RPMI7951 (cell line): Measurements from ENCODE around the gene KNCN. TPM values are rescaled to one million over a fixed set of nuclear protein-coding genes. Genes with fewer than 3 reads are reported as not detected.

ENCODE experiments used
- DNase-seq: peaks from one replicate; pipeline ENCODE4 v3.0.0-alpha.2; 2012; ENCODE audit warnings: low read depth
- total RNA-seq: library from RNA; depleted of rRNA; stranded (reverse); fragments of >200 nt; shearing (Covaris generic); gene quantifications from 2 replicates; pipeline ENCODE4 v1.2.3, GENCODE V29; 2014; rRNA removed

Gene KNCN
- total RNA-seq: not detected in 2 replicates

DNA sequence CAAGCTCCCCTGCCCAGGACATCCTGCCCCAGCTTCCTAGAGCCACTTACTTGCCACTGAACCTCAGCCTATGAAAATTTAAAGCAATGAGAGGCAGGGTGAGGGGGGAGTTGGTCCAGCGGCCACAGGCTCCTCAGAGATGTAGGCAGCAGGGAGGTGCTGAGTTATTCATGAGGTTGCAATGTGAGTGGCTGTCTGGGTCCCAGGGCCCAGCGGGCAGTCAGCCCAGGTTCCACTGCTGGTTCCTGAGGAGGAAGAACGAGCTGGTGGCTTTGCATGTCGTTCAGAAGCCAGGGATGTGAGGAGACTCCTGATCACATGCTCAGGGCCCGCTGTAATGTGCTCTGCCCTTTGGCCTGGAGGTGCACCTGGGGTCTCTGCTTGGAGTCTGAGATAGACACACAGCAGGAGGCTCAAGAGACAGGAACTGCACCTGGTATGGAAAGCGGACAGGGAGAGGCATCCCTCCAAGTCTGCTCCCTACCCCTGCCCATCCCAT, at the start of gene KNCN:
Gene KNCN, minus strand, starts transcription at position 51 of the 499 bp plus-strand sequence. CDS start 432 bp downstream, outside the sequence.
- DNase-seq: no peak

DNA sequence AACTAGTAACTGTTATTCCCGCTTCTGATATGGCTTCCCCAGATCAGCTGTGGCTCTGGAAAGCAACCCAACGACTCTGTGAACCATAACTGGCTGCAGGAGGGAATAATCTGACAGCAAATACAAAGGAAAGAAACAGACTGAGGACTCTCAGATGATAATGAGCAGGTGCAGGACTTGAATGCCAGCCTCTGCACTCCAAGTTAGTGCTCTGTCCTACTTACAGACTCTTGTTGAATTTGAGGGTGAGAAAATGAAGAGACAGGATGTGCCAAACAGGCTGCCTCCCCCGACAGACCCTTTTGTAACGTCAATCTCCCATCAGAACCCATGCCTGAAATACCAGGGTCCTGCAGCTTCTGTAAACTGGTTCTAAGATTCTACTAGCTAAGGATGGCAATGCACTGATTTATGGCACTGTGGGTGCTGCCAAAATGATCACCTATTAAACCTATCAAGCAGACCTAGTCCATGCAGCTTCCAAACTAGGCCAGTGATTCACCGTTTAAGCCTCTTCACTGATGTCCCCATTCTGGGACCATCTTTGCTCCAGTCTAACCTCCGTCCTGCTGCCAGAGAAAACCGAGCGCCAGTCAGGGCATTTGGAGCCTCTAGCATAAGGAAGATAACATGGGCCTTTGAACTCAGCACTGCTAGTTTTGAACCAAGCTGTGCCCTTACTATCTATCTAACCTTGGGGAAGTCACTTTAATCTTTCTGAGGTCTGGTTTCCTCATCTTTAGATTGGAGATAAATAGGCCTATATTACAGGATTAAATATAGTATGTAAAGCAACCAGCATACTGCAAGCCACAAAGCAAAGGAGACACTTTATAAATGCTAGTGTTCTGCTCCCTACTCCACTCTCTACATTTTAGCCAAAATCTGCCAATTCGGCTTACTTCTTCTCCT, 47.9 kb upstream of the KNCN start:
- DNase-seq: no peak

DNA sequence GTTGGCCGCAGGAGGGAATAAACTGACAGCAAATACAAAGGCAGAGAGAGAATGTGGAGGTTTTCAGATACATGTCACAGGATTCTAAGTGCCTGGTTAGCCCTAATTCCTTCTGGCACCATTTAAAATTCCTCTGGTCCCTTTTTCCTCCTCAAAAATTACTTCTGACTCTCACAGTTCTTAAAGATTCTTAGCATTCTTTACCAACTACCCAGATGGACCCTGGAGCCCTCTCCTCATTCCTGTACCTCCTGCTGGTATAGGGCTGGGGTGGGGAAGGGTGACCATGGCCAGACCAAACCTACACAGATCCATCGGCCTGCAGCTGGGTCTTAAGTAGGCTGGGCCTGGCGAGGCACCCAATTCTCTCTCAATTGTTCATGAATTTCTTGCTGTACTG, 45.4 kb upstream of the KNCN start:
- no peak for DNase-seq

DNA sequence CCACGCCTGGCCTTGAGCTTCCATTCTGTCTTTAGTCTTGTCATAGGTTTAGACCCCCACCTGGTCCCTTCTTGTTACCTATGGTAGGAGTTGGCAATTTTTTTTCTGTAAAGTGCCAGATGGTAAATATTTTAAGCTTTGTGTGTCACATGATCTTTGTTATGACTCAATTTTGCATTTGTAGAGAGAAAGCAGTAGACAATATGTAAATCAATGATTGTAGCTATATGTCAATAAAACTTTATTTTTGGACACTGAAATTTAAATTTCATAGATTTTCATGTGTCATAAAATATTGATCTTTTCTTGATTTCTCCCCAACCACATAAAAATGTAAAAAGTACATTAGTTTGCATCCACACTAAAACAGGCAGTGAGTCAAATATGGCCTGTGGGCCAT, 44.6 kb upstream of the KNCN start:
- no peak for DNase-seq

DNA sequence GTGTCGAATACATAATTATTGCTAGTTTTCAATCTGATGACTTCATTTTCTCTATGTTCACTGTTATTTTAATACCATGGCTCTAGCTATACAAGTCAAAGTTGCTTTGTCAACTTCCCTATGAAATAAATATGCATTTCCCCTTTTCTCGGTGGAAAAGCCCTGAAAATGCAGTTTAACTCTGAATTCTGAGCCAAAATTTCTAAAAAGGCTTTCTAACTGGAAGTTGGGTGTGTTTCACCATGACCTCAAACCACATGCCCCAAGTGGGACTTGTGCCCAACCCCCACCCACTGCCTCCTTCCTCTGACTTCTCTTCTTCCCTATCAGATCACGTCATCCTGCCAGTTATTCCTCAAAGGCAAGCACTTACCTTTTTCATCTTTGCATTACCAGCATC, 43.7 kb upstream of the KNCN start:
- no peak for DNase-seq

DNA sequence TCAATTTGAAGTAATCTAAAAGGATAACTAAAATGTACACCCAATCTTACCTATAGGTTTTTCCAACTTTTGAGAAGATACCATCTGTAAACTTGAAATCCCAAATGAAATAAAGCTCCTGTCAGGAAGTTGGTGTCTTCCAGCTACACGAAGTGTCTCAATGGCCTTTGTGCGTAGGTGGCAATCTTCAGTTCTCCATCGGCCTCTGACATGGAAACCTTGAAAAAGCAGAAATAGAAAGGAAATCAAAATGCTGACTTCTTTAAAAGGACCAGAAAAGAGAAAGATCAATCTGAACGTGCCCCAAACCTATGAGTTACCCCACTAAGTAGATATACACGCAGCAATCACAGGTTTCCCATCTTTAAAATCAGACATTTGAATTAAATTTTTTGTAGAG, 42.6 kb upstream of the KNCN start:
- no peak for DNase-seq

DNA sequence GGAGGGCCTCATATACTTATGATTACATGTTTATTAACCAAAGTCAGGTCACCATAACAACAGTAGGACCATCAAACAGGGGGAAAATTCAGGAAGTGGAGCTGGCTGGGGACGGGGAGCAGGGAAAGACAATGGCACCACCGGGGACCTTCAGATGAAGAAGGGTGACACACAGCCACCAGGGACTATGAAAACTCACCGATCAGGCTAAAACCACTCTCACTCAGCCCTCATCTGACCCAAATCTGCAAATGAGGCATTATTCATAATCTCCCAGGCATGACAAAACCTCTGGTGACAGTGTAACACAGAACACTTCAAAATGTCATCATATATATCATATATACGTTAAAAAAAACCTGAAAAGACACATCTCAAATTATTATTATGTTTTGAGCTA, 41.4 kb upstream of the KNCN start:
- no peak for DNase-seq

DNA sequence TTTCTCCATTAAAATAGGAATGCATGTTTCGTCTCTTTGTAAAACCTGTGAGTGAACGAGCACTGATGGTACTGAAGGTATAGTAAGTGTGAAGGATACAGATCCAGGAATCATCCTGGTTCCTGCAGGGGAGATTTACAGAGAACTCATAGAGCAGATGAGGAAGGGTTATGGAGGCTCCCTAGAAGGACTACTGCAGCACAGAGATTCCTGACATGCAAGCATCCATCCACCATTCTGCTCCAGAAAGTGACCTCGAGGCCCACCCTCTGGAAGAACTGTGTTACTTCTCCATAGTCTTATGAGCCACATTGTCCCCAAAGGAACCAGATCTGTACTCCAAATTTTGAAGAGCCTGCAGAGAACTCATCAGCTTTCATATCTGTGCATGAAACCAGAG, 38.1 kb upstream of the KNCN start:
- no peak for DNase-seq

DNA sequence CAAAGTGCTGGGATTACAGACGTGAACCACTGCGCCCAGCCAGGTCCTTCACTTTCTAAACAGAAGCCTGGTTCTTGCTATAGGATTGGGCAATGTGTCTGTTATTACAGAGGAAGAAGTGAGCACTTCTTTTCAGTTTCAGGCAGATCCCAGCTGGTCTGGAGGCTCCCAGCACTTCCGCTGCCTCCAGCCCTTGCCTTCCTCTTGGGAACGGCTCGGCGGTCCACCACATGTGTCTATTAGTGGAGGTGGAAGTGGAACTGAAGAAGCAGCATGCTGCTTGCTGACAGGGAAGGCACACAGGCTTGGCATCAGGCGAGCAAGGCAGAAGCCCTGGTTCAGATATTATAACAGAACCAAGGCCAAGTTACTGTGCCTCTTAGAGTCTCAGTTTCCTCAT, 35.6 kb upstream of the KNCN start:
- no peak for DNase-seq

DNA sequence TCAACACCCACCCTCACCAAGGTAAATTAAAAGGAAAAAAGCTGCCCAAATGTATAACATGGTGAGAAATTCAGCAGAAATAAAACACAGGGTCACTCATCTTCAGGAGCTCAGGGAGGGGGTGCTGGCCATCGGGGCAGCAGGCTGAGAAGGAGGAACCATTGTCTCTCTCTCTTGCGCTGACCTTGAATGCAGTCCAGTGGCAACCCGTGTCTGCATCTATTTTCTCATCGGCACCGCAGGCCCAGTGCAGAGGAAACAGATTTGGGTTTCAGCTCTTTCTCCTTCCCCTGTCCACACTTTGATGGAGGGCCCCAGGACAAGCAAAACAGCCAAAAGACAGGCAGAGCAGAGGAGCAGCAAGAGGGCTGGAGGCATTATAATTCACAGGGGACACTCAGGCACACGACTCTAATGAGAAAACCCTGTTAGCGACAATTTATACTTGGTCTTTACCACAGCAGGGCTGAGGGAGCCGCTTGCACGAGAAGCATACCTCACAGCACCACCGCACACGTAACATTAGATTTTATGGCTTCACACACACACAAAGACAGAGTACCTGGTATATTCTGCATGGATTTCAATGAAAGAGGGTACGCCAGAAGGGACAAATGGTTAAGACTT, 34.0 kb upstream of the KNCN start:
- no peak for DNase-seq

DNA sequence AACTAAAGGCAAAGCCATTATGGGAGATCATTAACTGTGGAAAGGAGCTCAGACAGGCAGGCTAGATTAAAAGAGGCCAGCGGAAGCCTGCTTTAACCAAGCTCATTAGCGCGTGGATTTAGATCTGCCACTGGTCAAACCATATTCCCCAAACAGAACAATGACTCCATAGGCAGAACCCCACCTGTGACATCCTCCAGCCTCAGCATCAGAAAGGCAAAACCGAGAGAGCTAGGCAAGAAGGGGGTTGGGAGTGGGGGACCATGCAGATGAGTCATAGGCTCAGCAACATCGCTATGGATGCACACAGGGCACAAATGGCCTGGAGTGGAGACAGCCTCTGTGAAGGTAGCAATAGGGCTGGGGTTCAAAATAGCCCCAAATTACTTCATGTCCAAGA, 32.0 kb upstream of the KNCN start:
- DNase-seq: no peak

DNA sequence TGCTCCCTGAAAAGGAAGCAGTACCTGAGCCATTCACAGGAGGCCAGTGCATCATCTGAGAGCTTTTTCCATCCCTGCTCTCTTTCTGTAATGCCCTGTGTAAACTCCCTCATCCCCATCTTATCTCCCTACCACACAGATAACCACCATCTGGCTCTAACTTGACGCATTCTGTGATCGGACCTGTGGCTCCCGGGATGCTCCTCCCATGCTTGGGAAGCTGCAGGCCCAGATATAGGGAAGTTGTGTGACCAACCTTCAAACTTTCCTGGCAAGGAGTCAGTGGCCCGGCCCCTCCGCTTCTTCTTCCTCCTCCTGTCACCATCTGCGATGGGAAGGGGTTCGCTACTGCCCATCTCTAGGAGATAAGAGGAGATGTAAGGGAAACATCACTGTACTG, 31.5 kb upstream of the KNCN start:
- DNase-seq: no peak

DNA sequence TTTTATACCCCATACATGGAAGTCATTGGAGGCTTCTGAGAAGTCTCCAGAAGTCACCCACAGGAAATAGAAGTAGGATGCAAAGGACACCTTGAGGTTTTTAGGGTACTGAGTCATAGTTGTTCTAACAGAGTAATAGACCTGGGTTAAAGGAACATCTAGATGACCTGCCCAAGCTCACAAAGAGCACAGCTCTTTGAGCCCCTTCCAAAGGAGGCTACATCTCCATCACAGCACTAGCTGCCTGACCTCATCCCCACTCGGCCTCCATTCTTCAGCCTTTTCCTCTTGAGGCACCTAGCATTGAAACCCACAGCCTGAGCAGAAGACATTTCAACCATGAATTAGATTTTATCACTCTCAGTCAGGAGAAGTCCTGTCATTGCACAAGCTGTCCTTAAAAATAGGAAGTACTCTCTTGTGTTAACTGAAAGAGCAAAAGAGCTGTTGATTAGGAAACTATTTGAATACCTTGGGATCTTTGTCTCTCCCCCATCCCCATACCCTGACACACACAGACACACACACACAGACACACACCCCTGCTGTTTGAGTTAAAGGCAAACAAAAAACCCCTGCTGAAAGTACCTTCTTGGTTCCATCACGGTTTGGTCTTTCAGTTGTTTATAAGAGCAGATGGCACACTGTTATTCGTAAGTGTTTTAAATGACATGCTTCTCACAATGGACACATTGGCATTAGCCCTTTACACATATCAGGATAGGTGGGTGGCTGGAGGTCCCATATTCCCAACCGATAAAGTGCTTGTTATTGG, 30.4 kb upstream of the KNCN start:
- DNase-seq: no peak

DNA sequence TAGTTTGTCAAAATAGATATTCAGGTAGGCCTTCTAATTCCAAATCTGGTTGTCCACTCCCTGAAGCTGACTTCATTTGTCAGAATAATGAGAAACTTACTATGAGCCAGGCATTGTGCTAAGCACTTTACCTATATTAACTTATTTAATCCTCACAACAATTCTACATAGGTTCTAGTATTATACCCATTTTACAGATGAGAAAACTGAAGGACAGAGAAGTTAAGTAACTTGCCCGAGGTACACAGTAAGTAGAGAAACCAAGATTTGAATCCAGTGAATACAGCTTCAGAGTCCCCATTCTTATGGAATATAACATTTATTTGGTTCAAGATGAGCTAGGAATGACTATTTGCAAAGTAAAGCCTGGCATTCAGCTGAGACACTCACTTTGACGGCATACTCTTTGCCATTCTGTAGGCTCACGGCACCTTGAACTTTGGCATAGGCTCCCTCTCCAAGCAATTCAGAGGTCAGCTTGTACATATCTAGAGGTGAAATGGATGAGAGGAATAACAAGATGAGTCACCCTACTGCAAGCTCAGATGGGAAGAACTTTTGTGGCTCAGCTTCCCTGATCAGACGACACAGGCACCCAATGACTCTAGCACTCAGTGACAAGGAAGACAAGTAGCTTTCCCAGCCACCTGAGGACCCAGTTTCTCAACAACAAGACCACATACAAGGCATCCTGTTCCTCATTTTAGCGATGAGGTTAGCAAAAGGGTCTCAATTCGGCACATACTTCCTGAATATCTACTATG, 28.9 kb upstream of the KNCN start:
- no peak for DNase-seq

DNA sequence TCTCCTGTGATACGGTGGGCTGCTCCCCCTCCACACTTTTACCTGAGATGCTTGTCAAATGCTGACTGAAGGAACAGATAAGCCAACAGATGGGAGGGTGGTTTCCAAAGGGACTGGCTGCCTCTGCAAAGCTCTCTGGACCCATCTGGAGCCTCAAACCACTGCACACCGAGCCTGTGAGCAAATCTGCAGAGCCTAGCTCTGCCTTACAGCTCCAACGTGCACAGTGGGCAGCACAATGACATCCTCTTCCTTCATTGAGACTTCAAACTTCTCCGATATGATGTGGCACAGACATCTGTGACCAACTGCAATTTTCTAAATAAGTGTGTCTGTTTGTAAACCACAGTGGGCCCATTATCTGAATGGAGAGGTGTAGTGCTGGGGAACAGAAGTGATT, 26.2 kb upstream of the KNCN start:
- DNase-seq: no peak

DNA sequence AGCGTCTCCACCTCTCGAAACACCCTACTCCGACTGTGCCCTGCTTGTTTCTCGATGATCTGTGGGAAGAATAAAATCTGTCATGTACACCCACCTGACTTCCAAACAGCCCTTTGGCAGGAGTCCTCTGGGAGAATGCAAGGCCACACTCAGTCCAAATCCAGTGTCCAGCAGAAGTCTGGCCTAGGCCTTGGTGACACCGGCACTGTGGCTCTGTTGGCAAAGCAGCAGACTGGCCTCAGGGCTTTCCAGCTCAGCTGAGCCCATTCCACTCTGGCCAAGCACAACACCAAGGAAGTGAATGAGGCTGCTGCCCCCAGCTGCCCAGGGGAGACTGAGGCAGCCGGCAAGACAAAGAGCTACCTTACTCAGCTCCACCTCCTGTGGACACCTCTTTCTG, 25.1 kb upstream of the KNCN start:
- DNase-seq: no peak

DNA sequence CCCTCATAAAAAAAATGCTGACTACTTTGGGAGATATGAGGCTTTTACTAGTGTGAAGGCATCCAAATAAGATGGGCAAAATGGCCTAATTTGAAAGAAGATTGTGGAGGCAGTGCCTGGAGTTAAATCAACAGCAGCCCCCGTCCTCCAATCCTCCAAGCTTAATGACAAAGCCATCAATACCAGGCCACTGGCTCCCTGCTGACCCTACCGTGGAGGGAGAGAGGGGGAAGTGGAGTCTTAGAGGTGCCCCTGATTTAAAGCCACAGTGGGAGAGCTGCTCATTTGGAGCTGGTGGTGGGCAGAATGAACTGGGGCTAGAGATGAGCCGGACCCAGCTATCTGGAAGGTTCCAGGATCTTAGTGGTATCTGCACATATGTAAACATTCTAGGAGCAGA, 24.3 kb upstream of the KNCN start:
- DNase-seq: no peak

DNA sequence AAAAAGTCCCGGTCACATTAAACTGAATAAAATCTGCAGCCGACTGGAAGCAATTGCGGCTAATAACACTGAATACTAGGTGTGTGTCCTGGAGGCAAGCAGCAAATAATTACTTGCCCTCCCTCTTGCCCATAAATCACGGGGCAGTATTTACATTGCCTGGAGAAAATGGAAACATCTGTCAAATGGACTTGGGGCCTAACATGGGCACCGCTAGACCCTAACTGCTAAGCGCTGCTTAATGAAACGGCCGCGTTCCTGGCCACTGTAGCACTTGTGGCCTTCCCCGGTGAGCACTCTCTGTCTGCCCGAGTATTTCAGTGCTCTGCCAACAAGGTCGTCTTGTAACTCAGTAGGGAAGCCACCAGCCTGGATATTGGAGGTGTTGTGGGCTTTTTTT, 23.9 kb upstream of the KNCN start:
- no peak for DNase-seq

DNA sequence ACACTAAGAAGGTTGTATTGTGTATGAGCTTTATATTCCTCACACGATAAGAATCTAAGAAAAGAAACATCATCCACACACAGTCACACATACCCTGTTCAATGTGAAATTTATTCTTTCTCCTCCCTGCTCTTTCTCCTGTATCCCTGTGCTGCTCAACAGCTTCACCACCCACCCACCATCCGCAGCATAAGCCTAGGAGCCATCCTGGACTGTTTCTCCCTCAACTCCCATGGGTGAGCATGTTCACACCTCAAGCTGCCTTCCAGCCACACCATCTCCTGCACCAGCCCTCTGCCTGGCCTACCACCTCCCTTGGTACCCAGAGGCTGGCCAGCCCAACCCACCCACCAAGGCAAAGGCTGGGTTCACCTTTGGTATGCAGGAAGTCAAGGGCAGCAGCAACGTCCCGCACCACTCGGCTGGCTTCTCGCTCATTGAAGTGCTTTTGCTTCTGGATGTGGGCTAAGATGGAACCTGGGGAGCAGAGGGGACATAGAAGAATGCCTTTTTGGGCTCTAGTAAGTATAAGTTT, 20.3 kb upstream of the KNCN start:
- DNase-seq: no peak

DNA sequence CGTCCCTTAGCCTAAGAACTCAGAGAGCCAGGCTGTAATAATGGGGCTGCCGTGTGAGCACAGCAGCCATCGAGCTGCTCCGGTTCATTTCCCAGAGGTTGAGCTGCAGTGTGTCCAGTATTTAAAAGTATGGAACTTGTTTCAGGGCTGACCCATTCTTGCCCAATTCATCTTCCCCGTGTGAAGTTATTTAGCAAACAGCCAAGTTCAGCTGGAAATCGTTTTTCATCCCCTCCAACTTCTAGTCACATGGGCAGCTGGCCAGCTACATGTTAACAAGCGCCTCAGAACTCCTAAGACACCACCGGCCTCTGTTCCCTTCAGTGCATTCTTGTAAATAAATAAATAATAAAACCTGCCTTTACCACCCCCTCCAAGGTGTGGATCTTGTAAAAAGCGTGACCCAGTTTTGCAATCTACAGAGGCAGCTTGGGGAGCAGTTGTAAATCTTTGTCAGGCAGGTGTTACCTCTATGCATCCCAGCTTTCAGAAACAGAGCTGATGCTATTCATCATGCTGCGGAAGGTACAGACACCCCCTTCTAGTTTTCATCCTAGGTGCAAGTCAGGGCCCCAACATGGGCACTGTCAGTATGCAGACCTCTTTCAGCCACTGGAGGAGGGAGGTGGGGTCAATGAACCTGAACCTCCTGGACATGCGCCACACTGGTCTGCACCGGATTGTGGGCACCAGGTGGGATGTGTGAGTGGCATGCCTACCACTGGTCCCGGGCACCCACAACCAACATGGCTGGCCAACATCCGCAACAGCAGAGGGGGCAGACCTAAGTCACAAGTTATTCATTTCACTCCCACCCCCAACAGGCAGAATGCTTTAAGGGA, 18.7 kb upstream of the KNCN start:
- no peak for DNase-seq
